NT2/D1 (cell line): ENCODE results near the gene DCBLD1.

ENCODE experiments used
- DNase-seq: peaks from one replicate; pipeline ENCODE4 v3.0.0-alpha.2; 2011; ENCODE audit warnings: low read depth, low spot score
- H3K27me3 ChIP-seq: 2 replicates; pipeline ENCODE4 v1.6.0; 2011; ENCODE audit warnings: mild to moderate bottlenecking; ENCODE audit not compliant: insufficient read length, insufficient read depth
- H3K36me3 ChIP-seq: 2 replicates; pipeline ENCODE4 v1.6.1; 2011; ENCODE audit warnings: mild to moderate bottlenecking, low read length, mixed read lengths; ENCODE audit not compliant: insufficient read depth, insufficient read length
- H3K4me1 ChIP-seq: 2 replicates; pipeline ENCODE4 v1.5.1; 2011; ENCODE audit not compliant: insufficient read depth, insufficient read length
- H3K4me3 ChIP-seq: 2 replicates; pipeline ENCODE4 v1.5.1; 2011; ENCODE audit warnings: low read depth; ENCODE audit not compliant: insufficient read length
- H3K9ac ChIP-seq: 2 replicates; pipeline ENCODE4 v1.6.0; 2011; ENCODE audit warnings: low read depth; ENCODE audit not compliant: insufficient read length
- H3K9me3 ChIP-seq: 2 replicates; pipeline ENCODE4 v1.5.1; 2011; ENCODE audit warnings: mild to moderate bottlenecking, low read length; ENCODE audit not compliant: insufficient read depth
- SUZ12 ChIP-seq: IDR thresholded peaks from 2 replicates; pipeline ENCODE4 v1.6.1; 2011; ENCODE audit not compliant: insufficient read length, insufficient read depth; ENCODE audit errors: extremely low read depth
- YY1 ChIP-seq: IDR thresholded peaks from 2 replicates; pipeline ENCODE4 v1.6.1; 2011; ENCODE audit not compliant: insufficient read length, insufficient read depth
- ZNF274 ChIP-seq: IDR thresholded peaks from 2 replicates; pipeline ENCODE4 v1.6.1; 2011; ENCODE audit warnings: mild to moderate bottlenecking, low read depth, low read length

Gene DCBLD1

GRCh38 chr6:117561128-117561527 is 78.7 kb downstream of the DCBLD1 start:
- Histone ChIP-seq H3K36me3 (peaks cover 34% of the 10 kb centered on the region), H3K4me3 (no peak overlapping the region), H3K9ac (no peak overlapping the region), H3K9me3 (no peaks in the 10 kb centered on the region), H3K4me1 (no peaks in the 10 kb centered on the region), H3K27me3 (no peaks in the 10 kb centered on the region)
- DNase-seq = no peak
- TF ChIP-seq SUZ12 (no peak), ZNF274 (no peak), YY1 (no peak)

GRCh38 chr6:117564681-117565080 is 82.2 kb downstream of the DCBLD1 start:
- Histone ChIP-seq H3K9ac (no peak overlapping the region), H3K4me3 (no peak overlapping the region), H3K9me3 (no peaks in the 10 kb centered on the region), H3K36me3 (peaks cover 56% of the 10 kb centered on the region), H3K4me1 (no peaks in the 10 kb centered on the region), H3K27me3 (no peaks in the 10 kb centered on the region)
- TF ChIP-seq YY1 (no peak), SUZ12 (no peak), ZNF274 (no peak)
- no peak for DNase-seq

GRCh38 chr6:117568247-117568646 is 85.8 kb downstream of the DCBLD1 start:
- no peak for TF ChIP-seq YY1
- no peak for TF ChIP-seq SUZ12
- no peak for DNase-seq
- H3K4me1 ChIP-seq = no peaks in the 10 kb centered on the region
- H3K9me3 ChIP-seq = no peaks in the 10 kb centered on the region
- H3K9ac ChIP-seq = no peak overlapping the region
- H3K27me3 ChIP-seq = no peaks in the 10 kb centered on the region
- H3K4me3 ChIP-seq = no peak overlapping the region
- H3K36me3 ChIP-seq = peaks cover 65% of the 10 kb centered on the region

GRCh38 chr6:117568831-117569410 is 86.4 kb downstream of the DCBLD1 start:
- Histone ChIP-seq H3K4me1 (no peaks in the 10 kb centered on the region), H3K9me3 (no peaks in the 10 kb centered on the region), H3K4me3 (no peak overlapping the region), H3K9ac (no peak overlapping the region), H3K36me3 (peaks cover 68% of the 10 kb centered on the region), H3K27me3 (no peaks in the 10 kb centered on the region)
- no peak for DNase-seq
- no peak for TF ChIP-seq SUZ12

GRCh38 chr6:117573006-117573680 is 90.7 kb downstream of the DCBLD1 start:
- no peaks in the 10 kb centered on the region for H3K27me3 ChIP-seq
- no peak overlapping the region for H3K4me3 ChIP-seq
- DNase-seq = no peak
- no peak overlapping the region for H3K9ac ChIP-seq
- no peaks in the 10 kb centered on the region for H3K9me3 ChIP-seq
- H3K4me1 ChIP-seq = no peaks in the 10 kb centered on the region
- TF ChIP-seq SUZ12 (no peak), ZNF274 (no peak), YY1 (no peak)
- peaks cover 51% of the 10 kb centered on the region for H3K36me3 ChIP-seq

GRCh38 chr6:117574198-117574597 is 91.7 kb downstream of the DCBLD1 start:
- Histone ChIP-seq H3K9me3 (no peaks in the 10 kb centered on the region), H3K36me3 (peaks cover 51% of the 10 kb centered on the region), H3K4me3 (no peak overlapping the region), H3K4me1 (no peaks in the 10 kb centered on the region), H3K27me3 (no peaks in the 10 kb centered on the region), H3K9ac (no peak overlapping the region)
- no peak for DNase-seq
- TF ChIP-seq SUZ12 (no peak), YY1 (no peak), ZNF274 (no peak)

GRCh38 chr6:117585647-117586046 is 103.2 kb downstream of the DCBLD1 start:
- Histone ChIP-seq H3K27me3 (no peaks in the 10 kb centered on the region), H3K36me3 (peaks cover 48% of the 10 kb centered on the region), H3K9ac (no peak overlapping the region), H3K4me3 (no peak overlapping the region), H3K4me1 (no peaks in the 10 kb centered on the region), H3K9me3 (peaks cover 7% of the 10 kb centered on the region; the same call in 1 of the 2 replicates)
- DNase-seq = no peak
- TF ChIP-seq SUZ12 = no peak
- TF ChIP-seq ZNF274 = no peak
- TF ChIP-seq YY1 = no peak
